ENCODE data around the gene NOVA2.
A peak's percentile ranks its signal among the peaks of the same experiment; 100 is the strongest.

NOVA2 gene

GRCh38 chr19:45918721-45919120 is 54.9 kb downstream of the NOVA2 start:
- H3K4me3 ChIP-seq (ENCODE audit: low read length): no peak overlapping the region
- H3K36me3 ChIP-seq (ENCODE audit: insufficient read depth, low read length): no peaks in the 10 kb centered on the region
- H3K4me1 ChIP-seq (ENCODE audit: insufficient read depth, low read length): no peaks in the 10 kb centered on the region
- no peaks in the 10 kb centered on the region for H3K9me3 ChIP-seq (ENCODE audit: insufficient read depth, low read depth, low read length)
- no peaks in the 10 kb centered on the region for H3K27me3 ChIP-seq (ENCODE audit: insufficient read depth, low read length)
- no peak overlapping the region for H3K27ac ChIP-seq (ENCODE audit: low read depth, low read length)
- 84% methylated on average over 4 of the region's 4 CpGs for WGBS
- H3K9ac ChIP-seq (ENCODE audit: low read depth, low read length): no peak overlapping the region

DNA sequence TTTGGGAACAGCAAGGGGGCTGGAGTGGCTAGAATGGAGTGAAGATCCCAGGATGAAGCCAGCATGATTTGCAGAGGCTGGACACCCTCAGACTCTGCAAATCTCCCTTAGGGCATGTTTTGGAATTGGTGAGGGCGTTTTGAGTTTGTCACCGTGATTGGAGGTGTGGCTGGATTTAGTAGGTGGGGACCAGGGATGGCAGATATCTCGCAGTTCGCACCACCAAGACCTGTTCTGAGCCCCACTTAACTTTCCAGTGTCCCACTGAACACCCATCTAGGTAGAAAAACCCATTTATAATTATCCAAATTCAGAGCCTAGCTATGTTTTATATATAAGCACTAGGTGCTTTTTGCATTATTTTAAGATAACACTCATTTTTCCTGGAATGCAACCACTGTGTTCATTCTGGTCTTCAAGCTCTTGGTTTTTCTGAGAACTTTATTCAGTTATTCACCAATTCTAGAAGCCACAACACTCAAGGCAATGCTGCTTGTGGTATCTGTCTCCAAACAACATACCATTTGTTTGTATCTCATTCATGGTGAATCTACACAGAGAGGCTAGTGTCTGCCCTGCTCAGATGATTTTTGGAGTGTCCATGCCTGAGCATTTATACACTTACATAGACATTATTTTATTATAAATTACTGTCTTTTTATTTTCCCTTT is 56.1 kb downstream of the NOVA2 start:
- H3K9ac ChIP-seq (ENCODE audit: low read depth, low read length): no peak overlapping the region
- 67% methylated on average over 4 of the region's 4 CpGs for WGBS
- no peaks in the 10 kb centered on the region for H3K9me3 ChIP-seq (ENCODE audit: insufficient read depth, low read depth, low read length)
- no peak overlapping the region for H3K27ac ChIP-seq (ENCODE audit: low read depth, low read length)
- no peaks in the 10 kb centered on the region for H3K4me1 ChIP-seq (ENCODE audit: insufficient read depth, low read length)
- H3K36me3 ChIP-seq (ENCODE audit: insufficient read depth, low read length): no peaks in the 10 kb centered on the region
- no peaks in the 10 kb centered on the region for H3K27me3 ChIP-seq (ENCODE audit: insufficient read depth, low read length)
- no peak overlapping the region for H3K4me3 ChIP-seq (ENCODE audit: low read length)

- Histone ChIP-seq H3K4me3 (ENCODE audit: low read length) (no peak within 1 kb of the TSS), H3K9me3 (ENCODE audit: insufficient read depth, low read depth, low read length) (no peaks in the 10 kb centered on the region), H3K27me3 (ENCODE audit: insufficient read depth, low read length) (no peaks in the 10 kb centered on the region), H3K36me3 (ENCODE audit: insufficient read depth, low read length) (no peaks in the 10 kb centered on the region), H3K4me1 (ENCODE audit: insufficient read depth, low read length) (no peaks in the 10 kb centered on the region), H3K9ac (ENCODE audit: low read depth, low read length) (no peak within 1 kb of the TSS), H3K27ac (ENCODE audit: low read depth, low read length) (no peak within 1 kb of the TSS)
- WGBS: 74% methylated on average over 44 of the region's 44 CpGs
Observed at GRCh38 chr19:45913874-45914830, 59.5 kb downstream of the NOVA2 start, which contains the start of gene NANOS2. Gene NANOS2 (minus strand): TSS chr19:45914778. CDS start chr19:45914693, 85 bp downstream.

DNA sequence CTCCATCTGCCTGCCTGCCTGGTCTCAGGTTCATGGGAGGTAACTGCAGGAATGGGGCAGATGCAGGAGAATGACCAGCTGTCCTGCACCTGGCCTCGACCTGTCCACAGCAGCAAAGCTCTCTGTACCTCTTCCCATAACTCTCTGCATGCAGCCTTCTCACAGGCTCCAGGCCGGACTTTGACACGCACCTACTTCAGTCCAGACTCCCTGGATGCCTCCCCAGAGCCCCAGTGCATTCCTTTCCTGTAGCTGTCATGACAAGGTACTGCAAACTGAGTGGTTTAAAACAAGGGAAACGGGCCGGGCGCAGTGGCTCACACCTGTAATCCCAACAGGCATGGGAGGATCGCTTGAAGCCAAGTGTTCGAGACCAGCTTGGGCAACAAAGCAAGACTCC is 62.4 kb downstream of the NOVA2 start:
- WGBS: 90% methylated on average over 8 of the region's 8 CpGs
- H3K9me3 ChIP-seq (ENCODE audit: insufficient read depth, low read depth, low read length): no peaks in the 10 kb centered on the region
- no peaks in the 10 kb centered on the region for H3K4me1 ChIP-seq (ENCODE audit: insufficient read depth, low read length)
- no peak overlapping the region for H3K9ac ChIP-seq (ENCODE audit: low read depth, low read length)
- no peaks in the 10 kb centered on the region for H3K27me3 ChIP-seq (ENCODE audit: insufficient read depth, low read length)
- no peak overlapping the region for H3K4me3 ChIP-seq (ENCODE audit: low read length)
- H3K36me3 ChIP-seq (ENCODE audit: insufficient read depth, low read length): no peaks in the 10 kb centered on the region
- no peak overlapping the region for H3K27ac ChIP-seq (ENCODE audit: low read depth, low read length)

GRCh38 chr19:45908956-45909355 is 64.7 kb downstream of the NOVA2 start:
- no peaks in the 10 kb centered on the region for H3K36me3 ChIP-seq (ENCODE audit: insufficient read depth, low read length)
- H3K27ac ChIP-seq (ENCODE audit: low read depth, low read length): no peak overlapping the region
- no peak overlapping the region for H3K9ac ChIP-seq (ENCODE audit: low read depth, low read length)
- no peaks in the 10 kb centered on the region for H3K4me1 ChIP-seq (ENCODE audit: insufficient read depth, low read length)
- 87% methylated on average over 5 of the region's 5 CpGs for WGBS
- no peak overlapping the region for H3K4me3 ChIP-seq (ENCODE audit: low read length)
- no peaks in the 10 kb centered on the region for H3K9me3 ChIP-seq (ENCODE audit: insufficient read depth, low read depth, low read length)
- no peaks in the 10 kb centered on the region for H3K27me3 ChIP-seq (ENCODE audit: insufficient read depth, low read length)

- H3K9ac ChIP-seq (ENCODE audit: low read depth, low read length): no peak overlapping the region
- no peak overlapping the region for H3K4me3 ChIP-seq (ENCODE audit: low read length)
- H3K27ac ChIP-seq (ENCODE audit: low read depth, low read length): no peak overlapping the region
- H3K27me3 ChIP-seq (ENCODE audit: insufficient read depth, low read length): peaks cover 9% of the 10 kb centered on the region
- no peaks in the 10 kb centered on the region for H3K9me3 ChIP-seq (ENCODE audit: insufficient read depth, low read depth, low read length)
- H3K4me1 ChIP-seq (ENCODE audit: insufficient read depth, low read length): no peaks in the 10 kb centered on the region
- WGBS: 88% methylated on average over 3 of the region's 3 CpGs
- H3K36me3 ChIP-seq (ENCODE audit: insufficient read depth, low read length): no peaks in the 10 kb centered on the region
Observed at GRCh38 chr19:45906221-45906620, 67.4 kb downstream of the NOVA2 start.

DNA sequence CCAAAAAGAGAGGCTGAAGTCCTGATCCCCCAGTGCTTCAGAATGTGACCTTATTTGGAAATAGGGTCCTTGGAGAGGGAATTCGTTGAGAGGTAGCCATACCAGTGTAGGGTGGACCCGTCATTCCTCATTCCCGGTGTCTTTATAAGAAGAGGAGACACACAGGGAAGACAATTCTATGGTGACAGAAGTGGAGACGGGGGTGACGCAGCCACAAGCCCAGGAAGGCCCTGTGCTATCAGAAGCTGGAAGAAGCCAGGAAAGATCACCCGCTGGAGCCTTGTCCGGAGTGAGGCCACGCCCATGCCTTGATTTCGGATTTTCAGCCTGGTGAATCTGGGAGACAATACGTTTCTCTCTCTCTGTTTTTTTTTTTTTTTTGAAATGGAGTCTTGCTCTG is 68.7 kb downstream of the NOVA2 start:
- Histone ChIP-seq H3K36me3 (ENCODE audit: insufficient read depth, low read length) (no peaks in the 10 kb centered on the region), H3K4me3 (ENCODE audit: low read length) (no peak overlapping the region), H3K9me3 (ENCODE audit: insufficient read depth, low read depth, low read length) (no peaks in the 10 kb centered on the region), H3K9ac (ENCODE audit: low read depth, low read length) (no peak overlapping the region), H3K4me1 (ENCODE audit: insufficient read depth, low read length) (no peaks in the 10 kb centered on the region), H3K27ac (ENCODE audit: low read depth, low read length) (no peak overlapping the region), H3K27me3 (ENCODE audit: insufficient read depth, low read length) (peaks cover 19% of the 10 kb centered on the region)
- 91% methylated on average over 10 of the region's 10 CpGs for WGBS

- H3K4me1 ChIP-seq (ENCODE audit: insufficient read depth, low read length): no peaks in the 10 kb centered on the region
- 5% methylated on average over 70 of the region's 73 CpGs for WGBS
- no peaks in the 10 kb centered on the region for H3K9me3 ChIP-seq (ENCODE audit: insufficient read depth, low read depth, low read length)
- peaks cover 19% of the 10 kb centered on the region for H3K27me3 ChIP-seq (ENCODE audit: insufficient read depth, low read length)
- peak overlapping the region; percentile 73 for H3K4me3 ChIP-seq (ENCODE audit: low read length)
- peak overlapping the region; percentile 65 for H3K9ac ChIP-seq (ENCODE audit: low read depth, low read length)
- H3K27ac ChIP-seq (ENCODE audit: low read depth, low read length): peak overlapping the region; percentile 61; the same call in 1 of the 2 replicates
- H3K36me3 ChIP-seq (ENCODE audit: insufficient read depth, low read length): peaks cover 9% of the 10 kb centered on the region
Observed at GRCh38 chr19:45902651-45903625, 70.7 kb downstream of the NOVA2 start.

- peak within 1 kb of the TSS; percentile 61; the same call in 1 of the 2 replicates for H3K27ac ChIP-seq (ENCODE audit: low read depth, low read length)
- peak within 1 kb of the TSS; percentile 65 for H3K9ac ChIP-seq (ENCODE audit: low read depth, low read length)
- H3K36me3 ChIP-seq (ENCODE audit: insufficient read depth, low read length): peaks cover 11% of the 10 kb centered on the region
- WGBS: under 1% methylated on average over 47 of the region's 47 CpGs
- H3K4me3 ChIP-seq (ENCODE audit: low read length): peak within 1 kb of the TSS; percentile 73
- H3K27me3 ChIP-seq (ENCODE audit: insufficient read depth, low read length): peaks cover 19% of the 10 kb centered on the region
- no peaks in the 10 kb centered on the region for H3K4me1 ChIP-seq (ENCODE audit: insufficient read depth, low read length)
- H3K9me3 ChIP-seq (ENCODE audit: insufficient read depth, low read depth, low read length): no peaks in the 10 kb centered on the region
Observed at GRCh38 chr19:45901912-45902650, 71.6 kb downstream of the NOVA2 start, which contains the start of gene MYPOP. Gene MYPOP (minus strand): TSS chr19:45902613. CDS start chr19:45901773, 840 bp downstream.

- H3K36me3 ChIP-seq (ENCODE audit: insufficient read depth, low read length): peaks cover 11% of the 10 kb centered on the region
- H3K27me3 ChIP-seq (ENCODE audit: insufficient read depth, low read length): peaks cover 19% of the 10 kb centered on the region
- no peak overlapping the region for H3K9ac ChIP-seq (ENCODE audit: low read depth, low read length)
- H3K4me1 ChIP-seq (ENCODE audit: insufficient read depth, low read length): no peaks in the 10 kb centered on the region
- peak overlapping the region; percentile 73 for H3K4me3 ChIP-seq (ENCODE audit: low read length)
- H3K9me3 ChIP-seq (ENCODE audit: insufficient read depth, low read depth, low read length): no peaks in the 10 kb centered on the region
- no peak overlapping the region for H3K27ac ChIP-seq (ENCODE audit: low read depth, low read length)
- 2% methylated on average over 69 of the region's 69 CpGs for WGBS
Observed at GRCh38 chr19:45901432-45901911, 72.2 kb downstream of the NOVA2 start.
